IMR-90 (cell line): ENCODE data around the gene PDCD1. TPM values are rescaled to one million over a fixed set of nuclear protein-coding genes. Genes with fewer than 3 reads are reported as not detected.
"Not testable (repeated sequence)": the region's sequence is repeated elsewhere in the genome, so short reads cannot be mapped to it uniquely, and the experiment has no call there.

ENCODE experiments used
- ATAC-seq: fragments of 200-7000 bp; cut with Tn5 transposase; 2 replicates; pipeline ENCODE4 v1.9.1; 2020; ENCODE audit warnings: low read depth, mild to moderate bottlenecking, moderate library complexity
- BruUV-seq: library from RNA; stranded (reverse); fragments of 400-500 nt; replicated peaks from 2 replicates; lab custom pipeline; 2021; lab: Mats Ljungman, UMichigan
- CTCF ChIA-PET: fragments of 300-600 bp; formaldehyde crosslinking; extraction: SDS; loops from one replicate; lab custom pipeline; 2021; ENCODE audit warnings: antibody characterized with exemption; lab: Yijun Ruan, JAX
- POLR2A ChIA-PET: fragments of 300-600 bp; sonication (Branson Sonifier 250); formaldehyde crosslinking; loops from one replicate; lab custom pipeline; 2022; ENCODE audit warnings: antibody characterized with exemption; ENCODE audit not compliant: unreplicated experiment; lab: Charles Lee
- DNase-seq: peaks from one replicate; pipeline ENCODE4 v3.0.0; 2013
- H2AFZ ChIP-seq: replicated peaks from 2 replicates; pipeline ENCODE3; 2013; ENCODE audit warnings: low read length, mild to moderate bottlenecking; ENCODE audit not compliant: poor library complexity
- H2AK5ac ChIP-seq: 2 replicates; pipeline ENCODE4 v1.6.1; 2013; ENCODE audit warnings: low read depth, low read length, inconsistent platforms
- H2AK9ac ChIP-seq: replicated peaks from 2 replicates; pipeline ENCODE3; 2013; ENCODE audit warnings: mild to moderate bottlenecking, low read depth, low read length, moderate library complexity; ENCODE audit not compliant: poor library complexity
- H2BK120ac ChIP-seq: 2 replicates; pipeline ENCODE4 v1.6.1; 2013; ENCODE audit warnings: low read depth, low read length, inconsistent platforms
- H2BK15ac ChIP-seq: 3 replicates; pipeline ENCODE4 v1.6.1; 2013; ENCODE audit warnings: low read depth, low read length, inconsistent platforms
- H2BK20ac ChIP-seq: 2 replicates; pipeline ENCODE4 v1.6.1; 2013; ENCODE audit warnings: low read depth, mild to moderate bottlenecking, inconsistent platforms, low read length, moderate library complexity
- H2BK5ac ChIP-seq: 2 replicates; pipeline ENCODE4 v1.6.1; 2013; ENCODE audit warnings: mild to moderate bottlenecking, low read depth, low read length, inconsistent platforms; ENCODE audit not compliant: poor library complexity, severe bottlenecking
- H3K14ac ChIP-seq: replicated peaks from 2 replicates; pipeline ENCODE4 v1.6.1; 2013; ENCODE audit warnings: low read depth, low read length, inconsistent platforms
- H3K18ac ChIP-seq: 2 replicates; pipeline ENCODE4 v1.6.1; 2013; ENCODE audit warnings: low read depth, low read length, control low read depth
- H3K23ac ChIP-seq: 2 replicates; pipeline ENCODE4 v1.6.1; 2013; ENCODE audit warnings: low read depth, low read length, inconsistent platforms
- H3K27ac ChIP-seq: 2 replicates; pipeline ENCODE4 v1.5.1; 2013; ENCODE audit warnings: mild to moderate bottlenecking, control low read depth, low read length; ENCODE audit not compliant: insufficient read depth
- H3K27me3 ChIP-seq: 2 replicates; pipeline ENCODE4 v1.6.1; 2013; ENCODE audit warnings: low read length; ENCODE audit not compliant: control insufficient read depth, insufficient read depth
- H3K36me3 ChIP-seq: 2 replicates; pipeline ENCODE4 v1.6.1; 2013; ENCODE audit warnings: low read length, mixed read lengths; ENCODE audit not compliant: control insufficient read depth, insufficient read depth
- H3K4ac ChIP-seq: 2 replicates; pipeline ENCODE4 v1.6.1; 2013; ENCODE audit warnings: low read depth, low read length, inconsistent platforms
- H3K4me1 ChIP-seq: 2 replicates; pipeline ENCODE4 v1.6.1; 2013; ENCODE audit warnings: low read length, mixed read lengths; ENCODE audit not compliant: control insufficient read depth, insufficient read depth
- H3K4me2 ChIP-seq: 2 replicates; pipeline ENCODE4 v1.6.1; 2013; ENCODE audit warnings: low read depth, mild to moderate bottlenecking, control low read depth, low read length, moderate library complexity
- H3K4me3 ChIP-seq: 2 replicates; pipeline ENCODE4 v1.5.1; 2013; ENCODE audit warnings: low read depth, mild to moderate bottlenecking, control low read depth, low read length, moderate library complexity; ENCODE audit not compliant: insufficient read depth
- H3K56ac ChIP-seq: 2 replicates; pipeline ENCODE4 v1.6.1; 2013; ENCODE audit warnings: low read length, inconsistent platforms; ENCODE audit not compliant: insufficient read depth; ENCODE audit errors: extremely low read depth
- H3K79me1 ChIP-seq, 2 experiments: 2 replicates each; pipeline ENCODE4 v1.6.1; 2013; ENCODE audit warnings: low read length in 2 of 2, inconsistent platforms in 1 of 2, low read depth in 1 of 2
- H3K9ac ChIP-seq: 2 replicates; pipeline ENCODE4 v1.6.1; 2013; ENCODE audit warnings: low read depth, low read length, control low read depth
- H3K9me1 ChIP-seq: 2 replicates; pipeline ENCODE4 v1.6.1; 2013; ENCODE audit warnings: low read length, inconsistent platforms; ENCODE audit not compliant: insufficient read depth
- H3K9me3 ChIP-seq: 2 replicates; pipeline ENCODE4 v1.6.1; 2013; ENCODE audit warnings: low read length; ENCODE audit not compliant: control insufficient read depth, insufficient read depth
- H4K20me1 ChIP-seq: 2 replicates; pipeline ENCODE4 v1.6.1; 2013; ENCODE audit warnings: low read length, inconsistent platforms; ENCODE audit not compliant: insufficient read depth
- H4K5ac ChIP-seq: 2 replicates; pipeline ENCODE4 v1.6.1; 2013; ENCODE audit warnings: mild to moderate bottlenecking, low read depth, low read length, control low read depth
- H4K8ac ChIP-seq, 2 experiments: 2 replicates each; pipeline ENCODE4 v1.6.1; 2013; ENCODE audit warnings: low read depth in 2 of 2, low read length in 2 of 2, control low read depth in 1 of 2, inconsistent platforms in 1 of 2
- H4K91ac ChIP-seq: 2 replicates; pipeline ENCODE4 v1.6.1; 2013; ENCODE audit warnings: low read depth, low read length, inconsistent platforms; ENCODE audit not compliant: insufficient read depth
- WGBS, 2 experiments: methylation state at CpG; one replicate each; pipeline versions ENCODE4 v1.1.5 to v1.1.7; 2013; ENCODE audit warnings: missing lambda C conversion rate in 2 of 2; ENCODE audit not compliant: insufficient read length in 1 of 2; ENCODE audit errors: extremely low coverage in 2 of 2; 5-methylcytosine and 5-hydroxymethylcytosine counted together
- dilution Hi-C: fragments of 300-500 bp; cut with HindIII; formaldehyde crosslinking; loops from one replicate; pipeline ENCODE4 v1.14.3; 2018; ENCODE audit warnings: low sequenced_read_pairs; ENCODE audit not compliant: unreplicated experiment
- in situ Hi-C: fragments of 300-500 bp; cut with MboI; formaldehyde crosslinking; loops from 3 replicates; pipeline ENCODE4 v1.14.3; 2019; ENCODE audit warnings: low sequenced_read_pairs, inconsistent platforms, mixed read lengths
- intact Hi-C: fragments of 100-400 bp; cut with micrococcal nuclease; formaldehyde crosslinking; loops from 2 replicates; pipeline ENCODE4 v1.10.0; 2022
- polyA plus RNA-seq, 3 experiments: library from polyadenylated mRNA; depleted of rRNA; stranded (reverse); fragments of >200 nt; gene quantifications; 2 replicates each; pipeline ENCODE4 v1.2.3, GENCODE V29; 2012; ENCODE audit warnings: low replicate concordance in 1 of 3
- total RNA-seq: library from RNA; depleted of rRNA; stranded (reverse); fragments of >200 nt; gene quantifications from 2 replicates; pipeline ENCODE4 v1.2.3, GENCODE V29; 2012

The PDCD1 gene
- total and polyA plus RNA-seq, 2 of the 4 experiments (the other 2 are of a cell fraction), result not detected

- H3K9ac ChIP-seq, H3K4me3 ChIP-seq, H3K56ac ChIP-seq, H4K91ac ChIP-seq, H3K9me1 ChIP-seq, H3K4me2 ChIP-seq, H2AK5ac ChIP-seq, H3K9me3 ChIP-seq, H3K23ac ChIP-seq, H3K27ac ChIP-seq, DNase-seq, H3K18ac ChIP-seq, in situ Hi-C loops, POLR2A ChIA-PET, H2AFZ ChIP-seq, H2AK9ac ChIP-seq, H2BK15ac ChIP-seq, H2BK5ac ChIP-seq, intact Hi-C loops, H2BK120ac ChIP-seq, H3K79me1 ChIP-seq, H2BK20ac ChIP-seq, H4K20me1 ChIP-seq, H4K8ac ChIP-seq, H4K5ac ChIP-seq, H3K14ac ChIP-seq, CTCF ChIA-PET, BruUV-seq, H3K4me1 ChIP-seq, H3K4ac ChIP-seq, H3K36me3 ChIP-seq, dilution Hi-C loops, ATAC-seq: not testable (repeated sequence)
- H3K27me3 ChIP-seq, result peaks cover 35% of the 10 kb centered on the region
- no CpG with 5 or more reads among the region's 8 CpGs for WGBS, 2 experiments
These were observed 52.5 kb downstream of the PDCD1 start for GRCh38 chr2:241806217-241806616.
